Myocyte (in vitro differentiated cells): ENCODE results near the gene HIC1. TPM values are rescaled to one million over a fixed set of nuclear protein-coding genes. Genes with fewer than 3 reads are reported as not detected.
A peak's percentile ranks its signal among the peaks of the same experiment; 100 is the strongest.
"Not testable (repeated sequence)": the region's sequence is repeated elsewhere in the genome, so short reads cannot be mapped to it uniquely, and the experiment has no call there.

Experiments
- DNase-seq: peaks from one replicate; pipeline ENCODE4 v3.0.0-alpha.2; 2012; ENCODE audit warnings: low read depth
- polyA plus RNA-seq: library from polyadenylated mRNA; unstranded; fragments of >200 nt; gene quantifications from one replicate; pipeline ENCODE4 v1.2.1, GENCODE V29; 2012; ENCODE audit warnings: missing spikeins
- total RNA-seq: library from RNA; depleted of rRNA; stranded (reverse); fragments of >200 nt; gene quantifications from 2 replicates; pipeline ENCODE4 v1.2.3, GENCODE V29; 2014

Gene HIC1
- 2.9 and 6.8 TPM in 2 replicates for total RNA-seq
- polyA plus RNA-seq = 1.9 TPM

DNA sequence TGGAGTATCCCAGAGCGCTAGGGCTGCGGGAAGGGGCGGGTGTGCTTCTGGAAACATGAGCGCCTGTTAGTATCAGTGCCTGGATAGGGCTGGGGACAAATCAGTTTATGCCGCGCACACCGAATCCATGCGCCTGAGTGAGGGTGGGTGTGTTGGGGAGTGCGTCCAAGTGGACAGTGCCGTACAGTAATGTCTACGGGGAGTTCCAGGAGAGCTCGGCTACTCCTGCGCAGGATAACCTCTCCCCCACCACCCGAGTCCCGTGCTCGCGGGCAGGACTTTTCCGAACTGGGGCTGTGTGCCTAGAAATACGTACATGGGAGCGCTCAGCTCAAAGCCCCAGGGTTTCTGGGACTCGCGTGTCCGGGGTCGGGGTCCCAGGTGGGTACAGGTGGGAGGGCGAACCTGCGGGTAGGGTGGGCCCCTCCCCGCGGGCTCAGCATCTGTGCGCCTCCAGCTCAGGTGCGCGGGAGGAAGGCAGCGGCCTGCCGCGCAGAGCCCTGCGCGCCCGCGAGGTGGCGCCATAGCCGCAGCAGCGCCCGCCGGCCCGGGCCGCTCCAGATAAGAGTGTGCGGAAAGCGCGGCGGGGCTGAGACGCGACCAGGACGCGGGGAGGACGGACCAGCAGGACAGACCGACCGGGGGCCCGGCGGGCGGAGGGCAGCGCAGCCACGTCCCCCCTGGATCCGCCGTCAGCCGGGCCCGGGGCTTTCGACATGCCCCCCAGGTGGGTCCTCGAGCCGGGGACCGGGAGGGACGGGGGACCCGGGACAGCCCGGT, at the start of gene HIC1:
TSS of gene HIC1 (plus strand) at position 592 of the 780 bp plus-strand sequence. CDS start 1,588 bp downstream, outside the sequence.
- DNase-seq = peak; percentile 65

- DNase-seq = no peak
Measured at GRCh38 chr17:2008332-2009126, 46.4 kb upstream of the HIC1 start.

GRCh38 chr17:2009737-2010136, 45.2 kb upstream of the HIC1 start:
- no peak for DNase-seq

- peak; percentile 71 for DNase-seq
Measured at GRCh38 chr17:2011411-2012371, 43.2 kb upstream of the HIC1 start.

GRCh38 chr17:2012499-2012898, 42.4 kb upstream of the HIC1 start:
- no peak for DNase-seq

DNA sequence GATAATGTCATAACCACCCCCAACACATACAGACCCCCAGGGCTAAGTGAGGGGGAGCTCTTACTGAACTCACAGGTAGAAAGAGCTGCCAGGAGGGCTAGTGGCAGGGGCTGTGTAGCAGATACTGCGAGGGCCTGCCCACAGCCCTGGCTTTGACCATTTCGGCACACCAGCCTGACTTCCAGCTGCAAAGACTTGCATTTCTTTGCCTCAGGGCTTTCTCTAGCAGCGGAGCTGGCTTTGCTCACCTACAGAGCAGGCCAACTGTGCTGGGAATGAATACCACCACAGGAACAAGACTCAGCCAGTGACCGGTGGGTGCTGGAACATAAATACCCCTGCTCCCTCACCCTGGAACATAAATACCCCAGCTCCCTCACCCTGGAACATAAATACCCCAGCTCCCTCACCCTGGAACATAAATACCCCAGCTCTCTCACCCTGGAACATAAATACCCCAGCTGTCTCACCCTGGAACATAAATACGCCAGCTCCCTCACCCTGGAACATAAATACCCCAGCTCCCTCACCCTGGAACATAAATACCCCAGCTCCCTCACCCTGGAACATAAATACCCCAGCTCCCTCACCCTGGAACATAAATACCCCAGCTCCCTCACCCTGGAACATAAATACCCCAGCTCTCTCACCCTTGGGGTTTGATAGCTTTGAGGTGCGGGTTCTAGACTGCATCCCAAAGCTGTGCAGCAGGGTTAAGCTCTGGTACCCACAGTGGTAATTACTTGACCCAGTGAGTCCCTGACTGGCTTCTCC, 41.5 kb upstream of the HIC1 start:
- DNase-seq = not testable (repeated sequence)

- DNase-seq = no peak
Measured at GRCh38 chr17:2013994-2014317, 40.9 kb upstream of the HIC1 start.

GRCh38 chr17:2015314-2015713, 39.6 kb upstream of the HIC1 start:
- DNase-seq = no peak

DNA sequence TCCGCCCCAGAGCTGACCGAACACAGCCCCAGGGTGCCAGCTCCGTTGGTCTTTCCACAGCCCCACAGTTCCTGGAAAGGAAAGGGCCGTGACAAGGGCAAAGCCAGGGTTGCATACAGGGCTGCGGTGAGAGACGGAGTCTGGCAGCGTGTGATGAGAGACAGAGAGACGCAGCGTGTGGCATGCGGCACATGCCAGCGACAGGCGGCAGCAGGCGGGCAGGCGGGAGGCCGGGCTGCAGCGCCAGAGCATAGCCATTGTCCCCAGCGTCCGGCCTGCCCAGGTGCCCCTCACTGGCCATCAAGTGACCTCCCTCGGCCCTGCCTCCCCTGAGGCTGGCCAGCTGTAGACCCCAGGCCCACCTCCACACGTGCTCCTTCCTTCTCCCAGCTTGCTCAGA, 38.4 kb upstream of the HIC1 start:
- no peak for DNase-seq

GRCh38 chr17:2017274-2017941, 37.5 kb upstream of the HIC1 start:
- DNase-seq = no peak

GRCh38 chr17:2018716-2019510, 36.0 kb upstream of the HIC1 start:
- no peak for DNase-seq

GRCh38 chr17:2019723-2020122, 35.2 kb upstream of the HIC1 start:
- no peak for DNase-seq

GRCh38 chr17:2020721-2021120, 34.2 kb upstream of the HIC1 start:
- peak; percentile 81 for DNase-seq

- DNase-seq = no peak
Measured at GRCh38 chr17:2022647-2023240, 32.2 kb upstream of the HIC1 start.

DNA sequence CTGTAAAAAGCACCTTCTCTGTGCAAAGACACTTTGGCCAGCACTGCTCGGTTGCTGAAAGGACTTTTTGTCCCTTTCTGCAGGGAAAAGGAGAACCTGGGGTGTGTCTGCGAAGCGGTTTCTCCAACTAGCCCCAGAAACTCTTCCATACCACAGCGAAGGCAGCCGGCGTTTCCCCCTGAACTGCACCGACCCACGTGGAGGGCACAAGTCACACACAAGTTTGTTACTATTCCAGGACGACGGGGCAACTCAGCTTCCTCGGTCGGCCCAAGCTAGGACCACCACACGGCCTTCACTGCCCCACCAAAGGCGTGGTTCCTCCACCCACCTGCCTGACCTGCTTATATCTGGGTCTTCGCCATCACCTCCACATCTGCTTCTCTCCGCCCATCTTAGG, 31.6 kb upstream of the HIC1 start:
- DNase-seq = no peak

DNA sequence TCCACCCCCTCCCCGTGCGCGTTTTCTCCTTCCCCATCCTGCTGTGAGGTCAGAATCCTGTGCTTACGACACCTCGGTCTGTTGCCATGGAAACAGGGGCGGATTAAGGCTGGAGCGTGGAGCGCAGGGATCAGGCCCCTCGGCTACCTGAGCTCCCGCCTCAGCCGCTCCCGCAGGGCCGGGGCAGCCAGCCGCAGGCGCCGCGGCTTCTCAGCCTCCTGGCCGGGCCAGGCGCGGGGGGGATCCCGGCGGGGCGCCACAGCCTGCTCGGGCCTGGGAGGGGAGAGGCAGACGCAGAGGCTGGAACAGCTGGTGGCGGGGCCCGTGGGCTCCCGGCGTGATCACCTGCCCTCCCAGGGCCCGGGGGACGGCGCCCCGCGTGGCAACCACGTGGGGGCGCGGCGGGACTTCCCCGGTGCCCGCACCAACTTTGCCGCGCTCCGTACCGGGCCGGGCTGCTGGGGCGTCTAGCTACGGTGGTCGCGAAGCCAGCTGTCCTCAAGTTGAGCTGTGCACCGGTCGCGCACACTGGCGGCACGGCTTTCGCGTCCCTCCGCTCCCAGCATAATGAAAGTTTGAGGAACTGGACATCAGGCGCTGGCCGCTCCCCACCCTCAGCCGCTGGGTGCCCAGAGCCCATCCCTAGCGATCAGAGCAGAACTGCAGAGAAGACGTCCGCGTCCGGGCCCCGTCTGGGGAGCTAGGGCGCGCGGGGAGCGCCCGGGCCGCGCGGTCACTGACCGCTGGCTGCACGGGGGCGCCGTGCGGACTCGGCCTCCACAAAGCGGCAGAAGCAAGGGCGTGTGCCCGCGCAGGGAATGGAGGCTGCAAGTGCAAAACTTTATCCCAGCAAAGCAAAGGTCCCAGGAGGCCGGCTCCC, 31.0 kb upstream of the HIC1 start:
- DNase-seq = no peak

DNA sequence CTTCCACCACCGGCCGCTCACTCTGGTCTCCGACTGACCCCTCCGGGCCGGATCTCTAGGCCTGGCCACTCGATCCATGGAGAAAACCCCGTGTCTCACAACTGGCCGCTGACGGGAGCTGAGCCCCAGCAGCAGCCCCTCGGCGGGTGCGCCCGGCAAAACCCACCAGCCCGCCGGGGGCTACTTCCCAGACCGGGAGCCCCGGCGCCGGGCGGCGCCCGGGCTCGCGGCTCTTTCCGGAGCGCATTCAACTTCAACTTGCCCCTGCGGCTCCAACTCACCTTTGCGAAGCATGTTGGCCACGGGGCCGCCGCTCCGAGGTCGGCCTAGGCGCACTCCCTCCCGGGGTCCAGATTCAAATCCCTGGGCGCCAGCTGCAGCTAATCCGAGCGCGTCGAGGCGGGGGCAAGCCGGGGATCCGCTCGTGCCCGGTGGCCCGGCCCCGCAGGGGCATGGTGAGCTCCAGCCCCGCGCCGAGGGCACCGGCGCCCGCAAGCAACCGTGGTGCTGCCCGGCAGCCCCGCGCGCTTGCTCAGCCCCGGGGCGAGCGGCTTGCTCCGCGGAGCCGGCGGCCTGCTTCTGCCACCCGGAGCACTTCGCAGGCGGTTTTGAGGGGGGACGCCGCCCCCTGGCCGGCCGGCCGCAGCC, 30.2 kb upstream of the HIC1 start:
- no peak for DNase-seq
